HG02870 (cell line): Measurements from ENCODE around the gene TERT.

ENCODE experiments used
- ATAC-seq: cut with Tn5 transposase; IDR thresholded peaks from one replicate; pipeline ENCODE4 v1.9.1; 2021; ENCODE audit warnings: mild to moderate bottlenecking, moderate library complexity; ENCODE audit not compliant: unreplicated experiment

Gene TERT

GRCh38 chr5:1265026-1265425 is 29.8 kb downstream of the TERT start:
- no peak for ATAC-seq

- no peak for ATAC-seq
Observed at GRCh38 chr5:1264211-1264610, 30.7 kb downstream of the TERT start.

- no peak for ATAC-seq
Observed at GRCh38 chr5:1262381-1262780, 32.5 kb downstream of the TERT start.

- ATAC-seq: no peak
Observed at GRCh38 chr5:1261643-1262042, 33.2 kb downstream of the TERT start.

- ATAC-seq: no peak
Observed at GRCh38 chr5:1259806-1260480, 34.9 kb downstream of the TERT start.

- ATAC-seq: no peak
Observed at GRCh38 chr5:1257841-1258240, 37.0 kb downstream of the TERT start.

GRCh38 chr5:1257363-1257762 is 37.5 kb downstream of the TERT start:
- ATAC-seq: no peak

GRCh38 chr5:1256776-1257175 is 38.1 kb downstream of the TERT start:
- ATAC-seq: no peak

- ATAC-seq: no peak
Observed at GRCh38 chr5:1255081-1255561, 39.7 kb downstream of the TERT start.

- no peak for ATAC-seq
Observed at GRCh38 chr5:1254196-1254595, 40.7 kb downstream of the TERT start.

- no peak for ATAC-seq
Observed at GRCh38 chr5:1253456-1254105, 41.3 kb downstream of the TERT start.

- ATAC-seq: no peak
Observed at GRCh38 chr5:1252681-1253080, 42.2 kb downstream of the TERT start.

GRCh38 chr5:1251678-1252580 is 42.9 kb downstream of the TERT start:
- ATAC-seq: no peak

GRCh38 chr5:1249366-1250280 is 45.2 kb downstream of the TERT start:
- ATAC-seq: no peak

GRCh38 chr5:1247811-1248210 is 47.1 kb downstream of the TERT start:
- ATAC-seq: no peak

- ATAC-seq: no peak
Observed at GRCh38 chr5:1246711-1247431, 48.0 kb downstream of the TERT start.

- no peak for ATAC-seq
Observed at GRCh38 chr5:1245905-1246576, 48.8 kb downstream of the TERT start.

GRCh38 chr5:1244976-1245375 is 49.9 kb downstream of the TERT start:
- ATAC-seq: no peak

GRCh38 chr5:1244255-1244654 is 50.6 kb downstream of the TERT start:
- ATAC-seq: no peak
